K562 (cell line): Measurements from ENCODE around the gene UBXN11. TPM values are rescaled to one million over a fixed set of nuclear protein-coding genes. Genes with fewer than 3 reads are reported as not detected.
A peak's percentile ranks its signal among the peaks of the same experiment; 100 is the strongest.

Experiments
- CCAR2 ChIP-seq: fragments of 200-400 bp; formaldehyde crosslinking; IDR thresholded peaks from 2 replicates; pipeline ENCODE4 v1.6.1; 2017; ENCODE audit warnings: mild to moderate bottlenecking, low read depth, low read length
- CCNT2 ChIP-seq: IDR thresholded peaks from 2 replicates; pipeline ENCODE4 v1.6.1; 2011; ENCODE audit warnings: borderline replicate concordance, low read depth, mild to moderate bottlenecking, moderate library complexity, mixed read lengths, low read length; ENCODE audit not compliant: insufficient read length; ENCODE audit errors: extremely low read depth
- CREB1 ChIP-seq, 2 experiments: sonication (generic) in 1 of 2; formaldehyde crosslinking in 1 of 2; IDR thresholded peaks; 2 replicates each; pipeline versions ENCODE4 v1.6.1 to v1.8.0; 2012 to 2022; ENCODE audit warnings: inconsistent platforms in 1 of 2, mild to moderate bottlenecking in 1 of 2, missing genetic modification reagents in 1 of 2, moderate library complexity in 1 of 2
- GABPA ChIP-seq: fragments of 200-800 bp; sonication (Bioruptor generic); conservative IDR thresholded peaks from 2 replicates; pipeline ENCODE4 v1.6.1; 2016; ENCODE audit warnings: low read depth, missing genetic modification characterization, missing compliant biosample characterization
- HNRNPL ChIP-seq: fragments of 200-400 bp; formaldehyde crosslinking; IDR thresholded peaks from 2 replicates; pipeline ENCODE4 v1.6.1; 2017; ENCODE audit warnings: low read depth, mild to moderate bottlenecking, low read length
- ILK ChIP-seq: fragments of 450-650 bp; IDR thresholded peaks from 2 replicates; pipeline ENCODE4 v1.6.1; 2016; ENCODE audit warnings: missing genetic modification characterization, low read depth, mild to moderate bottlenecking, missing compliant biosample characterization, moderate library complexity, borderline replicate concordance
- MIER1 ChIP-seq: fragments of 450-650 bp; IDR thresholded peaks from 2 replicates; pipeline ENCODE4 v1.6.1; 2016; ENCODE audit warnings: antibody characterized with exemption, mild to moderate bottlenecking, low read depth
- NCOA4 ChIP-seq: fragments of 450-650 bp; IDR thresholded peaks from 2 replicates; pipeline ENCODE4 v1.6.1; 2018; ENCODE audit warnings: mild to moderate bottlenecking; ENCODE audit not compliant: partially characterized antibody
- PURB ChIP-seq: sonication (generic); formaldehyde crosslinking; IDR thresholded peaks from 2 replicates; pipeline ENCODE4 v1.9.0; 2021; ENCODE audit warnings: low read depth, mild to moderate bottlenecking, missing genetic modification reagents
- RBBP5 ChIP-seq: fragments of 200-600 bp; sonication (generic); IDR thresholded peaks from 2 replicates; pipeline ENCODE4 v1.6.1; 2012; ENCODE audit warnings: borderline replicate concordance, mild to moderate bottlenecking, low read length, control low read depth, inconsistent platforms; ENCODE audit not compliant: insufficient read depth, poor library complexity, severe bottlenecking
- SETDB1 ChIP-seq: IDR thresholded peaks from one replicate; pipeline ENCODE4 v1.6.1; 2012; ENCODE audit warnings: low read length, control low read depth, inconsistent platforms
- SIN3A ChIP-seq, 2 experiments: fragments of 150-350 bp in 1 of 2; IDR thresholded peaks; 2 replicates each; pipeline ENCODE4 v1.6.1; 2011 to 2016; ENCODE audit warnings: borderline replicate concordance in 2 of 2, low read depth in 2 of 2, low read length in 2 of 2, mild to moderate bottlenecking in 2 of 2, moderate library complexity in 2 of 2; ENCODE audit not compliant: control insufficient read depth in 1 of 2
- TOE1 ChIP-seq, 2 experiments: fragments of 450-650 bp in 1 of 2; sonication (generic) in 1 of 2; formaldehyde crosslinking in 1 of 2; IDR thresholded peaks; 2 replicates each; pipeline versions ENCODE4 v1.7.1 to v1.8.0; 2016 to 2022; ENCODE audit warnings: borderline replicate concordance in 2 of 2, mild to moderate bottlenecking in 2 of 2, antibody characterized with exemption in 1 of 2, inconsistent platforms in 1 of 2, low read depth in 1 of 2, missing genetic modification reagents in 1 of 2, moderate library complexity in 1 of 2
- ZNF239 ChIP-seq: fragments of 250-450 bp; sonication (Bioruptor Pico); IDR thresholded peaks from 2 replicates; pipeline ENCODE4 v1.4.0; 2020; ENCODE audit warnings: mild to moderate bottlenecking
- ZNF449 ChIP-seq: fragments of 250-450 bp; sonication (Bioruptor Pico); IDR thresholded peaks from 2 replicates; pipeline ENCODE4 v1.8.0; 2022; ENCODE audit warnings: moderate library complexity, mild to moderate bottlenecking, inconsistent platforms
- ZSCAN32 ChIP-seq: fragments of 450-650 bp; formaldehyde crosslinking; IDR thresholded peaks from 2 replicates; pipeline ENCODE4 v1.4.0; 2020; ENCODE audit warnings: mild to moderate bottlenecking, moderate library complexity
- polyA plus RNA-seq, 8 experiments: library from polyadenylated mRNA; depleted of rRNA in 4 of 8; stranded (reverse) in 5 of 8; unstranded in 3 of 8; fragments of >200 nt; fragmentation: Nextera tagmentation in 2 of 8; fragmentation: Illumina TruSeq in 1 of 8; extraction: Ambion mirVana in 2 of 8; extraction: Trizol in 1 of 8; gene quantifications; 2 replicates each; pipeline versions ENCODE4 v1.2.1 to v1.2.3, GENCODE V29; 2011 to 2014; ENCODE audit warnings: inconsistent platforms in 1 of 8, missing spikeins in 1 of 8
- total RNA-seq, 7 experiments: library from RNA; depleted of rRNA in 6 of 7; stranded (reverse); fragments of >200 nt in 6 of 7; fragmentation: Illumina TruSeq in 2 of 7; extraction: Trizol in 2 of 7; gene quantifications; 2 replicates each; pipeline versions ENCODE4 v1.2.1 to v1.2.3, GENCODE V29; 2011 to 2021; ENCODE audit warnings: low replicate concordance in 1 of 7
- TF ChIP-seq, protein P1 (sequence below), 2 experiments: fragments of 450-650 bp in 1 of 2; sonication (generic) in 1 of 2; formaldehyde crosslinking in 1 of 2; IDR thresholded peaks in 1 of 2; conservative IDR thresholded peaks in 1 of 2; 2 replicates each; pipeline versions ENCODE4 v1.6.1 to v1.8.1; 2016 to 2023; ENCODE audit warnings: mild to moderate bottlenecking in 2 of 2, moderate library complexity in 2 of 2, inconsistent platforms in 1 of 2, missing genetic modification reagents in 1 of 2
- TF ChIP-seq, protein P2 (sequence below): fragments of 450-650 bp; formaldehyde crosslinking; IDR thresholded peaks from 2 replicates; pipeline ENCODE4 v1.4.0; 2020; ENCODE audit warnings: mild to moderate bottlenecking, moderate library complexity
- TF ChIP-seq, protein P3 (sequence below): sonication (generic); formaldehyde crosslinking; IDR thresholded peaks from 2 replicates; pipeline ENCODE4 v1.8.1; 2022; ENCODE audit warnings: missing genetic modification reagents

UBXN11 gene
- total and polyA plus RNA-seq, 9 of the 15 experiments (the other 6 are each of a cell fraction or from before 2014, with no cell fraction given): 0.48 to 34.3 (median 11.3) TPM

DNA sequence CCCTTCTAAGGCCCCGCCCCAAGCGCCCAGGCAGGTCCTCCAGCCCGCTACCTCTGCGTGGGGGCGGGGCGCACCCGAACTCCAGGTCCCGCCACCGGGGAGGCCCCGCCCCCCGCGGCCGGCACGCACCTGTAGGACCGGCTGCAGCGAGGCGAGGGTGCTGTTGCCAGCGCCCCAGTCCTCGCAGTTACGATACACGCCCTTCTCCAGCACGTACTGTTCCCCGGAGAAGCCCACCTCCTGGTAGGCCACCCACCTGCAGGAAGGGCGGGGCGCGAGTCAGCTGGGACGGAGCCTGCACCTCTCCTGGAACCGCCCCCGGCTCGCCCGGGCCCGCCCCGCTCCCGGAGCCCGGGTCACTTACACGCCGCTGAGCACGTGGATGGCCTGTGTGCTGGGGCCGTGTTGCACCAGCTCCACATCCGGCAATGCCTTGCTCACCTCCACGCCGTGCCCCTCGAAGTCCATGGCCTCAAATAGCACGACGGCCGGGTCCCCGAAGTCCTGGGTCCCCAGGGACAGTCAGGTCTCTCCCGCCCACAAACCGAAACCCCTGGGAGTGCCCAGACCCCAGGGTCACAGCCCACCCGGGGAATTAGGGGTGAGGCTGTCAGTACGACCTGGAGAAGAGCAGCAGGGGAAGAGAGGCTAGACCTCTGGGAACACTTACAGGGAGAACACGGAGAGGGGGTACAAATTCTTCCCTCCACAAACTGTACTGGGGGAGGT, 30.2 kb upstream of the UBXN11 start (continued):
- no peak for TF ChIP-seq PURB (CRISPR knock-in tag)
- peak; percentile 84 for TF ChIP-seq GABPA (tag)
- peak; percentile 96 for TF ChIP-seq ZNF449 (CRISPR knock-in tag)
- TF ChIP-seq ZSCAN32 (CRISPR knock-in tag): peak; percentile 88
- TF ChIP-seq, protein P1, sequence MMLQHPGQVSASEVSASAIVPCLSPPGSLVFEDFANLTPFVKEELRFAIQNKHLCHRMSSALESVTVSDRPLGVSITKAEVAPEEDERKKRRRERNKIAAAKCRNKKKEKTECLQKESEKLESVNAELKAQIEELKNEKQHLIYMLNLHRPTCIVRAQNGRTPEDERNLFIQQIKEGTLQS (IDR thresholded peaks at IDR 0.05): peak; percentile 90
- TF ChIP-seq, protein P1 (CRISPR knock-in tag; conservative IDR thresholded peaks at IDR 0.05): no peak; the same call in none of the 2 replicates
- no peak for TF ChIP-seq MIER1
- no peak for TF ChIP-seq SETDB1
- TF ChIP-seq, protein P2, sequence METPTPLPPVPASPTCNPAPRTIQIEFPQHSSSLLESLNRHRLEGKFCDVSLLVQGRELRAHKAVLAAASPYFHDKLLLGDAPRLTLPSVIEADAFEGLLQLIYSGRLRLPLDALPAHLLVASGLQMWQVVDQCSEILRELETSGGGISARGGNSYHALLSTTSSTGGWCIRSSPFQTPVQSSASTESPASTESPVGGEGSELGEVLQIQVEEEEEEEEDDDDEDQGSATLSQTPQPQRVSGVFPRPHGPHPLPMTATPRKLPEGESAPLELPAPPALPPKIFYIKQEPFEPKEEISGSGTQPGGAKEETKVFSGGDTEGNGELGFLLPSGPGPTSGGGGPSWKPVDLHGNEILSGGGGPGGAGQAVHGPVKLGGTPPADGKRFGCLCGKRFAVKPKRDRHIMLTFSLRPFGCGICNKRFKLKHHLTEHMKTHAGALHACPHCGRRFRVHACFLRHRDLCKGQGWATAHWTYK (CRISPR knock-in tag): peak; percentile 98
- TF ChIP-seq CCNT2: peak; percentile 58
- TF ChIP-seq, protein P3, sequence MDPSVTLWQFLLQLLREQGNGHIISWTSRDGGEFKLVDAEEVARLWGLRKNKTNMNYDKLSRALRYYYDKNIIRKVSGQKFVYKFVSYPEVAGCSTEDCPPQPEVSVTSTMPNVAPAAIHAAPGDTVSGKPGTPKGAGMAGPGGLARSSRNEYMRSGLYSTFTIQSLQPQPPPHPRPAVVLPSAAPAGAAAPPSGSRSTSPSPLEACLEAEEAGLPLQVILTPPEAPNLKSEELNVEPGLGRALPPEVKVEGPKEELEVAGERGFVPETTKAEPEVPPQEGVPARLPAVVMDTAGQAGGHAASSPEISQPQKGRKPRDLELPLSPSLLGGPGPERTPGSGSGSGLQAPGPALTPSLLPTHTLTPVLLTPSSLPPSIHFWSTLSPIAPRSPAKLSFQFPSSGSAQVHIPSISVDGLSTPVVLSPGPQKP: no peak; the same call in 1 of the 2 replicates
- TF ChIP-seq SIN3A (IDR thresholded peaks at IDR 0.05; ENCODE audit: borderline replicate concordance in 2 of 2, control insufficient read depth in 1 of 2, low read depth in 2 of 2, low read length in 2 of 2): peak; percentile 81 to 91; a peak in 2 of 4 replicates
- no peak for TF ChIP-seq CCAR2
- peak; percentile 88 for TF ChIP-seq ZNF239 (CRISPR knock-in tag)
- peak; percentile 59; the same call in 1 of the 2 replicates for TF ChIP-seq ILK
- TF ChIP-seq NCOA4: no peak
- no peak; the same call in none of the 2 replicates for TF ChIP-seq CREB1 (IDR thresholded peaks at IDR 0.05)
- peak; percentile 83 for TF ChIP-seq CREB1 (CRISPR knock-in tag; IDR thresholded peaks at IDR 0.05)
- TF ChIP-seq RBBP5: peak; percentile 60
- 0 out of 2 replicates have a peak, but pooled peaks have one; percentile 56 for TF ChIP-seq HNRNPL
- peak; percentile 80; the same call in 1 of the 2 replicates for TF ChIP-seq TOE1 (IDR thresholded peaks at IDR 0.05; ENCODE audit: borderline replicate concordance)
- TF ChIP-seq TOE1 (CRISPR knock-in tag; IDR thresholded peaks at IDR 0.05; ENCODE audit: borderline replicate concordance, low read depth): no peak
